ENCODE results near the gene ZNF839.

ZNF839 gene

DNA sequence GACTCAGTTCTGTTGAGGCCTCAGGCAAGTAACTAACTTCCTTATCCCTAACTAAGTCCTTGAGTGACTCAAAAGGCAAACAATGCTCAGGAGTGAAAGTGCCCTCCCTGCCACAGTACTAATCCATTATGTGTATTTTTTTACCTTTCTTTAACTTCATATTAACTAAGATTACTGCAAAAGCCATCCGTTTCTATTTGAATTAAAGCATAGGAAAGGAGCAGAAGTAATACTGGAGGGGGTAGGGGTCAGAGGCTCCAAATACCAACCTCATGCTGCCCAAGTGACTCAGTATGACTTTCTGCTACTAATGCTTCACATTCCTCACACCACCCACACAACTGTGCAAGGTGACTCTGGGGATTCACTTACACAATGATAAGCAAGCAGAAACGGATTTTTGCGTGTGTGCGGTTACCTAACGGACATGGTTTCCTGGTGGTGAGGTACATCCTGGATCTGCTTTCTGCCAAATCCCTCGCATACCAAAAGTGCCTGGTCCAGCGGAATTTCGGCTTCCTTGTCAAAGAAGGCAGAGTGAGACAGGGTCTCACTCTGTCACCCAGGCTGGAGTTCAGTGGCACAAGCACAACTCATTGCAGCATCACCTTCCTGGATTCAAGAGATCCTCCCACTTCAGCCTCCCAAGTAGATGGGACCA, 39.7 kb upstream of the ZNF839 start:
- POLR2A ChIA-PET = no interaction called here
- no peak for DNase-seq (ENCODE audit: extremely low spot score)
- TF ChIP-seq FOXK2 (IDR thresholded peaks at IDR 0.05) (no peak), ELF4 (IDR thresholded peaks at IDR 0.05) (no peak), ARNT (IDR thresholded peaks at IDR 0.05) (no peak), ZNF384 (IDR thresholded peaks at IDR 0.05) (no peak), SP1 (IDR thresholded peaks at IDR 0.05) (no peak), FOXA1 (IDR thresholded peaks at IDR 0.05) (no peak), NFRKB (IDR thresholded peaks at IDR 0.05) (no peak), SUZ12 (IDR thresholded peaks at IDR 0.05) (no peak), HDGF (IDR thresholded peaks at IDR 0.05; ENCODE audit: borderline replicate concordance) (no peak), L3MBTL2 (conservative IDR thresholded peaks at IDR 0.05) (no peak), TARDBP (IDR thresholded peaks at IDR 0.05) (no peak), LEF1 (IDR thresholded peaks at IDR 0.05; ENCODE audit: borderline replicate concordance) (no peak), BHLHE40 (IDR thresholded peaks at IDR 0.05; ENCODE audit: borderline replicate concordance) (no peak)
- TF ChIP-seq, protein P1, sequence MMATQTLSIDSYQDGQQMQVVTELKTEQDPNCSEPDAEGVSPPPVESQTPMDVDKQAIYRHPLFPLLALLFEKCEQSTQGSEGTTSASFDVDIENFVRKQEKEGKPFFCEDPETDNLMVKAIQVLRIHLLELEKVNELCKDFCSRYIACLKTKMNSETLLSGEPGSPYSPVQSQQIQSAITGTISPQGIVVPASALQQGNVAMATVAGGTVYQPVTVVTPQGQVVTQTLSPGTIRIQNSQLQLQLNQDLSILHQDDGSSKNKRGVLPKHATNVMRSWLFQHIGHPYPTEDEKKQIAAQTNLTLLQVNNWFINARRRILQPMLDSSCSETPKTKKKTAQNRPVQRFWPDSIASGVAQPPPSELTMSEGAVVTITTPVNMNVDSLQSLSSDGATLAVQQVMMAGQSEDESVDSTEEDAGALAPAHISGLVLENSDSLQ (IDR thresholded peaks at IDR 0.05) = no peak
- CTCF ChIA-PET = no interaction called here

DNA sequence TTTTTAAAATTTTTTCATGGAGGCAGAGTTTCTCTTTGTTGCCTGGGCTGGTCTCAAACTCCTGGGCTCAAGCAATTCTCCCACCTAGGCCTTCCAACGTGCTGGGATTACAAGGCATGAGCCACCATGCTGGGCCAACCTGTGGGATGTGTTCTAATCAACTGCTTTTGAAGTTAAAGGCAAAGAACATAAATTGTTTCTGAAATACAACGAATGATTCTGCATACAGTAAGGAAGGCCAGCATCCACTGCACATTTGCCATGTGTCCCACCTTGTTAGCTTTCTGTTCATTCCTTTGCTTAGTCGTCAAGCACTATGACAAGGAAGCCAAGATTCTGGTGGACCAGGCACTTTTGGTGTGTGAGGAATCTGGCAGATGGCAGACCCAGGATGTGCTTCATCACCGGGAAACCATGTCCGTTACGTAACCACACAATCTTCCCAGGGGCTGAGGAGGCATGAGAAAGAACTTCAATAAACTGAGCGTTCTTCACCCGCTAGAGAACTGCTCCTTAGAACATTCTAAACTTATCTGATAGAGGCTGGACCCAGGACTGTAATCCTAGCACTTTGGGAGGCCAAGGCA, 39.1 kb upstream of the ZNF839 start:
- TF ChIP-seq ARNT (IDR thresholded peaks at IDR 0.05) = no peak
- no peak for DNase-seq (ENCODE audit: extremely low spot score)
- ChIA-PET POLR2A (no interaction called here), CTCF (no interaction called here)

DNA sequence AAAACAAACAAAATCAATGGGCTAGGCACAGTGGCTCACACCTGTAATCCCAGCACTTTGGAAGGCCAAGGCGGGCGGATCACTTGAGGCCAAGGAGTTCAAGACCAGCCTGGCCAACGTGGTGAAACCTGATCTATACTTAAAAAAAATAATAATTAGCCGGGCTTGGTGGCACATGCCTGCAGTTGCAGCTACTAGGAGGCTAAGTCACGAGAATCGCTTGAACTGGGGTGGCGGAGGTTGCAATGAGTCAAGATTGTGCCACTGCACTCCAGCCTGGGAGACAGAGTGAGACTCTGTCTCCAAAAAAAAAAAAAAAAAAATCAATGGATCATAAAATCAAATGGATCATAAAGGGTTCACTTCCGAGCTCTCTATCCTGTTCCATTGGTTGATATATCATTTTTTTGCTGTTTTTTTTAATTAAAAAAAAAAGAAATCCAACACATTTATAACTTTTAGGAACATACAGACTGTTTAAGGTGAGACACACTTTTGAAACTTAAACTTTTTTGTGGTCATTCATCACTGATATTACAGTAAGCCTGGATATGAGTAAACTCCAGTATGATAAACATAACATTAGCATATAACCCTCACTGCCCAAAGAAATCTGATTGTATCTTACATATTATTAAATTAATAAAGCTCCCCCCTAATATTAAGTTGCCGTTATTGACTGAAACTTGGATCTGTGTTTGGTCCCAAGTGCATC, 36.6 kb upstream of the ZNF839 start:
- no peak for DNase-seq (ENCODE audit: extremely low spot score)
- CTCF ChIA-PET = no interaction called here
- TF ChIP-seq HDGF (IDR thresholded peaks at IDR 0.05; ENCODE audit: borderline replicate concordance) (no peak), SUZ12 (IDR thresholded peaks at IDR 0.05) (no peak), FOXM1 (IDR thresholded peaks at IDR 0.05; ENCODE audit: borderline replicate concordance) (no peak)
- POLR2A ChIA-PET = no interaction called here

DNA sequence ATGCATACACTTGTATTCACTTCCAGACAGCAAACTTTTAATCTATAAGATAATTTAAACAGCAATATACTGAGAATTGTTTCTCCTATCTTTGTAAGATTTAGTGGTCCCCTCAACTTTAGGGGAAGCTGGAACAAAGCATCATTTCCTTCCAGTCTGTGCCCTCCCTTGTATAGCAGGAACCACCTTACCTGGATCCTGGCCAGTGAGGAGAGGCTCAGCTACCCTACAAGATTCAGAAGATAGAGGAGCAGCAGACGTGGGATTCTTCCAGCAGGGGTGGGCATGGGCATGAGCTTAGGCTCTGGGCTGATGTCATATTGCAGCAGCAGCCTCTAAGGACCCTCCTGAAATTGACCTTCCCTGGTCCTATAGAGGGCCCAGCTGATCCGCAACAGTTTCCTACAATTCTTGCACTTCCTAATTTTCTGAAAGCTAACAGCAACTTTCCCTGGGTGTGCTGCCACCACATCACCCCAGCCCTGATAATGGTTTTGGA, 35.9 kb upstream of the ZNF839 start:
- DNase-seq (ENCODE audit: extremely low spot score) = no peak
- ChIA-PET CTCF (no interaction called here), POLR2A (no interaction called here)
- TF ChIP-seq LEF1 (IDR thresholded peaks at IDR 0.05; ENCODE audit: borderline replicate concordance) = no peak
- TF ChIP-seq ZNF384 (IDR thresholded peaks at IDR 0.05) = no peak

DNA sequence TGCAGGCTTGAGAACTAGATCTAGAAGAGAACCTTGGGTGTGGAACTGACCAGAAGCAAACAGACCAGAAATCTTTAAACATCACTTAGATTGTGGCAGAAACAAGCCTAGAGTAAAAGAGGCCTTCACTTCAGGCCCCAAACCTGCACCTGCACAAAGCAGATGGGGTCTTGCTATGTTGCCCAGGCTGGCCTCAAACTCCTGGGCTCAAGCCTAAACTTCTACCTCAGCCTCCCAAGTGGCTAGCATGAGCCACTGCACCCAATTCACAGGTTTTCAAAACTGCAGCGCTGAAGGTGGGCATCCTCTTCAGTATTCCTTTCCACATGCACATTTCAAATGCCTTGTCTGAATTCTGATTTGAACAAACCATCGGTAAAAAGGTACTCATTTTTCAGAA, 34.4 kb upstream of the ZNF839 start:
- TF ChIP-seq, protein P1 (IDR thresholded peaks at IDR 0.05) = no peak
- TF ChIP-seq TARDBP (IDR thresholded peaks at IDR 0.05) = no peak
- no peak for TF ChIP-seq LEF1 (IDR thresholded peaks at IDR 0.05; ENCODE audit: borderline replicate concordance)
- TF ChIP-seq SUZ12 (IDR thresholded peaks at IDR 0.05) = no peak
- no peak for TF ChIP-seq ARNT (IDR thresholded peaks at IDR 0.05)
- TF ChIP-seq HDGF (IDR thresholded peaks at IDR 0.05; ENCODE audit: borderline replicate concordance) = no peak
- no peak for DNase-seq (ENCODE audit: extremely low spot score)
- ChIA-PET CTCF (no interaction called here), POLR2A (no interaction called here)

DNA sequence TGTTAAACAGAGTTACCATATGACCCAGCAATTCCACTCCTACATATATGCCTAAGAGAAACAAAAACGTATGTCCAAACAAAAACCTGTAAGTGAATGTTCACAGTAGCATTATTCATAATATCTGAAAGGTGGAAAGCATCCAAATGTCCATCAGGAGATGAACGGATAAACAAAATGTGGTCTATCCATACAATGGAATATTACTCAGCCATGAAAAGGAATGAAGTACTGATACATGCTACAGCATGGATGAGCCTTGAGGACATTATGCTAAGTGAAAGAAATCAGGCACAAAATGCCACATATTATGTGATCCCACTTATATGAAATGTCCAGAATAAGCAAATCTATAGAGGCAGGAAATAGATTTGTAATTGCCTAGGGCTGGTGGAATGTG, 31.4 kb upstream of the ZNF839 start:
- no peak for DNase-seq (ENCODE audit: extremely low spot score)
- TF ChIP-seq CTBP1 (IDR thresholded peaks at IDR 0.05; ENCODE audit: borderline replicate concordance) (no peak), ELF4 (IDR thresholded peaks at IDR 0.05) (no peak), SUZ12 (IDR thresholded peaks at IDR 0.05) (no peak), LEF1 (IDR thresholded peaks at IDR 0.05; ENCODE audit: borderline replicate concordance) (no peak), FOXK2 (IDR thresholded peaks at IDR 0.05) (no peak), SP1 (IDR thresholded peaks at IDR 0.05) (no peak), L3MBTL2 (conservative IDR thresholded peaks at IDR 0.05) (no peak), TARDBP (IDR thresholded peaks at IDR 0.05) (no peak), NFRKB (IDR thresholded peaks at IDR 0.05) (no peak), FOXM1 (IDR thresholded peaks at IDR 0.05; ENCODE audit: borderline replicate concordance) (no peak), FOXA1 (IDR thresholded peaks at IDR 0.05) (no peak), HDGF (IDR thresholded peaks at IDR 0.05; ENCODE audit: borderline replicate concordance) (no peak), ZNF384 (IDR thresholded peaks at IDR 0.05) (no peak), BHLHE40 (IDR thresholded peaks at IDR 0.05; ENCODE audit: borderline replicate concordance) (no peak), ARNT (IDR thresholded peaks at IDR 0.05) (no peak)
- TF ChIP-seq, protein P1 (IDR thresholded peaks at IDR 0.05) = no peak
- ChIA-PET CTCF (no interaction called here), POLR2A (no interaction called here)

DNA sequence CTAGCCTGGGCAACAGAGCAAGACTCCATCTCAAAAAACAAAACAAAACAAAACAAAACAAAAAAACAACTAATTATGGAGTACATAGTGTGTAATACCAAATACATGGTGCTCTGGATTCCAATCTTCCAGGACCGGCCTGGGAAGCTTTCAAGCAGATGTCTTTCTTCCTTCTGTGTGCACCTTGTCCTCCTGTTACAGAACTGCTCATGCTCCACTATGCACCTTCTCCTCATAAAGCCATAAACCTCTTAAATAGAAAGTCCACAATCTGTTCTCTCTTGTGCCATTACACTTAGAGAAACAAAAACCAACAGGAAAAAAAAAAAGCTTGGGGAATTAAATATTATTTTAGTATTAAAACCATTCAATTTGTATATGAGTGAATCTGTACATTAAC, 27.1 kb upstream of the ZNF839 start:
- POLR2A ChIA-PET = no interaction called here
- CTCF ChIA-PET = no interaction called here
- no peak for DNase-seq (ENCODE audit: extremely low spot score)
- TF ChIP-seq LEF1 (IDR thresholded peaks at IDR 0.05; ENCODE audit: borderline replicate concordance) (no peak), ELF4 (IDR thresholded peaks at IDR 0.05) (no peak)

Measured in HEK293T (cell line).